Stimulated activated naive CD4-positive, alpha-beta T cell treated with Interleukin-2 at 50 U/mL for 16 hours (primary cell): ENCODE data around the gene MGAT4B.

ENCODE experiments used
- DNase-seq: peaks from one replicate; lab custom pipeline; 2025; lab: John Stamatoyannopoulos, UW

MGAT4B gene

GRCh38 chr5:179769271-179769670, 37.4 kb downstream of the MGAT4B start:
- DNase-seq, result no peak

GRCh38 chr5:179768326-179769085, 38.2 kb downstream of the MGAT4B start:
- DNase-seq, result no peak

GRCh38 chr5:179767496-179768100, 39.1 kb downstream of the MGAT4B start:
- no peak for DNase-seq

- DNase-seq, result no peak
Observed at GRCh38 chr5:179766726-179767455, 39.8 kb downstream of the MGAT4B start.

GRCh38 chr5:179766021-179766725, 40.5 kb downstream of the MGAT4B start:
- no peak for DNase-seq

- no peak for DNase-seq
Observed at GRCh38 chr5:179765400-179765799, 41.3 kb downstream of the MGAT4B start.

- DNase-seq, result no peak
Observed at GRCh38 chr5:179764056-179764455, 42.6 kb downstream of the MGAT4B start.

- DNase-seq, result peak; percentile 17
Observed at GRCh38 chr5:179763215-179763945, 43.3 kb downstream of the MGAT4B start.

GRCh38 chr5:179762781-179763176, 43.9 kb downstream of the MGAT4B start:
- no peak for DNase-seq

- DNase-seq, result no peak
Observed at GRCh38 chr5:179762079-179762780, 44.4 kb downstream of the MGAT4B start.

GRCh38 chr5:179759581-179760551, 46.8 kb downstream of the MGAT4B start:
- DNase-seq, result no peak

GRCh38 chr5:179758955-179759354, 47.7 kb downstream of the MGAT4B start:
- no peak for DNase-seq

- DNase-seq, result no peak
Observed at GRCh38 chr5:179755022-179755421, 51.6 kb downstream of the MGAT4B start.

GRCh38 chr5:179753971-179754370, 52.7 kb downstream of the MGAT4B start:
- DNase-seq, result no peak

- DNase-seq, result no peak
Observed at GRCh38 chr5:179749857-179750508, 56.7 kb downstream of the MGAT4B start.

- DNase-seq, result no peak
Observed at GRCh38 chr5:179747811-179748210, 58.9 kb downstream of the MGAT4B start.
